Measurements from ENCODE around the gene LRRC4. TPM values are rescaled to one million over a fixed set of nuclear protein-coding genes. Genes with fewer than 3 reads are reported as not detected.
A peak's percentile ranks its signal among the peaks of the same experiment; 100 is the strongest.

LRRC4 gene
- total RNA-seq, 1 experiment from 2014 or later: 10.4 TPM

GRCh38 chr7:128074736-128075135, 43.5 kb upstream of the LRRC4 start:
- Mint-ChIP-seq H3K36me3 (ENCODE audit: insufficient read depth in 1 of 3, low read depth in 3 of 3) (peaks cover 0 to 10% (median 8%) of the 10 kb centered on the region in 3 experiments; a peak in 5 of 7 replicates), H3K9me3 (no peaks in the 10 kb centered on the region), H3K4me1 (peaks cover 6 to 9% of the 10 kb centered on the region in 2 experiments; a peak in 2 of 4 replicates), H3K27me3 (ENCODE audit: low read depth) (no peaks in the 10 kb centered on the region; the same call in 1 of the 2 replicates), H3K4me3 (no peak overlapping the region; a peak in 1 of 5 replicates), H3K27ac (0 out of 7 replicates have a peak overlapping the region, but pooled peaks of 1 of the 3 experiments have one; percentile 36)
- Histone ChIP-seq H3K4ac (ENCODE audit: low read depth, low read length) (no peak overlapping the region), H3K79me1 (ENCODE audit: insufficient read depth, low read depth, low read length, poor library complexity, severe bottlenecking) (no peaks in the 10 kb centered on the region), H4K91ac (ENCODE audit: insufficient read length, low read depth, low read length) (no peak overlapping the region), H3K27me3 (ENCODE audit: insufficient read depth, low read length) (no peaks in the 10 kb centered on the region), H3K23ac (ENCODE audit: insufficient read length, low read depth, low read length) (no peak overlapping the region), H2BK120ac (ENCODE audit: low read depth, low read length, poor library complexity, severe bottlenecking) (no peak overlapping the region), H2BK20ac (ENCODE audit: low read depth, low read length, poor library complexity, severe bottlenecking) (no peak overlapping the region), H3K14ac (ENCODE audit: insufficient read depth, low read length) (no peak overlapping the region), H3K9ac (ENCODE audit: extremely low read depth, insufficient read length, low read length) (no peak overlapping the region), H3K18ac (ENCODE audit: insufficient read length, low read depth, low read length) (no peak overlapping the region), H3K9me3 (ENCODE audit: control insufficient read depth, low read depth, low read length) (no peaks in the 10 kb centered on the region), H3T11ph (ENCODE audit: low read length) (no peak overlapping the region), H2AK5ac (ENCODE audit: insufficient read length, low read length) (no peak overlapping the region), H2BK15ac (ENCODE audit: low read depth, low read length) (no peak overlapping the region), H2BK5ac (ENCODE audit: insufficient read length, low read length) (no peak overlapping the region), H3K79me2 (ENCODE audit: insufficient read depth, low read length) (no peaks in the 10 kb centered on the region), H4K8ac (replicated peaks; ENCODE audit: insufficient read length, low read depth, low read length) (no peak overlapping the region), H3K56ac (ENCODE audit: insufficient read length, low read depth, low read length) (no peak overlapping the region), H2BK12ac (ENCODE audit: insufficient read length, low read depth, low read length) (no peak overlapping the region), H4K5ac (ENCODE audit: insufficient read length, low read depth, low read length) (no peak overlapping the region), H4K20me1 (ENCODE audit: control insufficient read depth, insufficient read depth, insufficient read length) (no peaks in the 10 kb centered on the region), H2AFZ (ENCODE audit: low read length) (no peak overlapping the region), H3K23me2 (ENCODE audit: insufficient read length, low read depth, low read length, poor library complexity, severe bottlenecking) (no peaks in the 10 kb centered on the region), H3K27ac (ENCODE audit: insufficient read length, low read depth, low read length) (no peak overlapping the region), H3K4me2 (ENCODE audit: insufficient read depth, insufficient read length, low read length) (no peak overlapping the region), H3K4me1 (ENCODE audit: insufficient read depth, low read length) (no peaks in the 10 kb centered on the region; the same call in 1 of the 2 replicates)
- no CpG with 5 or more reads among the region's 6 CpGs for WGBS (ENCODE audit: extremely low coverage, insufficient read length, low lambda C conversion rate)
- DNase-seq: no peak
- TF ChIP-seq CTCF (conservative IDR thresholded peaks at IDR 0.05): no peak
